GM20000 (cell line): ENCODE results near the gene NAA60.
"Not testable (repeated sequence)": the region's sequence is repeated elsewhere in the genome, so short reads cannot be mapped to it uniquely, and the experiment has no call there.

Experiments used
- DNase-seq: peaks from one replicate; pipeline ENCODE4 v3.0.0; 2012; ENCODE audit warnings: low spot score
- CTCF ChIP-seq: IDR thresholded peaks from 2 replicates; pipeline ENCODE4 v1.5.1; 2012; ENCODE audit warnings: mild to moderate bottlenecking, control low read depth; ENCODE audit errors: extremely low read depth, missing control alignments

NAA60 gene

GRCh38 chr16:3495176-3495575 is 51.7 kb downstream of the NAA60 start, which contains the start of gene C16orf90:
Gene C16orf90, minus strand, starts transcription at chr16:3495489. Its CDS starts 68 bp downstream, at chr16:3495421.
- no peak for TF ChIP-seq CTCF
- DNase-seq: no peak

DNA sequence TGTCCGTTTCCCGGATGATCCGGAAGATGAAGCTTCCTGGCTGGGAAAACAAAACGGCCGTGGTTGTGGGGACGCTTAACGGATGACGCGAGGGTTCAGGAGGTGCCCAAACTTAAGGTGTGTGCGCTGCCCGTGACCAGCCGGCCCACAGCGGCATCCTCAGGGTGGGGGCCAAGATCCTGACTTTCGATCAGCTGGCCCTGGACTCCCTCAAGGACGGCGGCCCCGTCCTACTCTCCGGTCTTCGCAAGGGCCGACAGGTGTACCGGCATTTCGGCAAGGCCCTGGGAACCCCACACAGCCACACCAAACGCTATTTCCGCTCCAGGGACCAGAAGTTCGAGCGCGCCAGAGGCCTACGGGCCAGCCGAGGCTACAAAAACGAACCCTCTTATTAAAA is 52.9 kb downstream of the NAA60 start:
- no peak for TF ChIP-seq CTCF
- DNase-seq: no peak

DNA sequence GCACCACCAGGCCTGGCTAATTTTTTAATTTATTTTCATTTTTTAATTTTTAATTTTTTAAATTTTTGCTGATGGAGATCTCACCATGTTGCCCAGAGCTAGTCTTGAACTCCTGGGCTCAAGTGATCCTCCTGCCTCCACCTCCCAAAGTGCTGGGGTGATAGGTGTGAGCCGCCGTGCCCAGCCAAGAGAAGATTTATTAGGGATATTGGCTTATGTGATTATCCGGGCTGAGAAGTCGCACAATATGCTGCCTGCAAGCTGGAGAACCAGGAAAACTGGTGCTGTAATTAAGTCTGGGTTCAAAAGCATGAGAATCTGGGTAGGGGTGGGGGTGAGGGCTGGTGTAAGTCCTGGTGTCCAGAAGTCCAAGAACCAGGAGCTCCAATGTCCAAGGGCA is 54.3 kb downstream of the NAA60 start:
- no peak for TF ChIP-seq CTCF
- DNase-seq: no peak

GRCh38 chr16:3498988-3499387 is 55.5 kb downstream of the NAA60 start:
- no peak for TF ChIP-seq CTCF

DNA sequence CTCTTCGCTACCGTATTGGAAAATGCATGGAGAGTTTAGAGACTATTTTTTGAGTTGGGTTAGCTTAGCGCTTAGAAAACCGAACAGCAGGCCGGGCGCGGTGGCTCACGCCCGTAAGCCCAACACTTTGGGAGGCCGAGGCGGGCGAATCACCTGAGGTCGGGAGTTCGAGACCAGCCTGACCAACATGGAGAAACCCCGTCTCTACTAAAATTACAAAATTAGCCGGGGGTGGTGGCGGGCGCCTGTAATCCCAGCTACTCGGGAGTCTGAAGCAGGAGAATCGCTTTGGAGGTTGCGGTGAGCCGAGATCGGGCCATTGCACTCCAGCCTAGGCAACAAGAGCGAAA is 57.9 kb downstream of the NAA60 start:
- not testable (repeated sequence) for DNase-seq

More at GRCh38 chr16:3498988-3499387, 55.5 kb downstream of the NAA60 start:
- DNase-seq: no peak

DNA sequence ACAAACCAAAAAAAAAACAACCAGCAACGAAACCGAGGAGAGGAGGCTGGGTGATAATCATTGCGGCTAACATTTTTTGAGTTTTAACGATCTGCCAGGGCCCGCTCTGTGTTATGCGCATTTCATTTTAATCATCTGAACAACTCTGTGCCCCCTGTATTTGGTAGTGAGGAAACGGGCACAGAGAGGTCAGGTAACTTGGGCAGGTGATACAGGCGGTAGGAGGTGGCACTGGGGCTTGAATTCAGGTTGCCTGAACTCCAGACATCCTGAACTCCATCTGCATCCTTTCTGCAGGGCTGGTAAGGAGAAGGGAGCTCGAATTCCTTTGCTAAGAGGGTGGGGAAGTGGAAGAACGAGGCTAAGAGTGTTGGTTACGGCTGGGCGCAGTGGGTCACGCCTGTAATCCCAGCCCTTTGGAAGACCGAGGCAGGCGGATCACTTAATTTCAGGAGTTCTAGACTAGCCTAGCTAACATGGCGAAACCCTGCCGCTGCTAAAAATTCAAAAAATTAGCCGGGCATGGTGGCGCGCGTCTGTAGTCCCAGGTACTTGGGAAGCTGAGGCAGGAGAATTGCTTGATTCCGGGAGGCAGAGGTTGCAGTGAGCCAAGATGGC is 58.4 kb downstream of the NAA60 start:
- TF ChIP-seq CTCF: no peak
- DNase-seq: no peak

- no peak for TF ChIP-seq CTCF
- peak; percentile 23 for DNase-seq
Observed at GRCh38 chr16:3503523-3503922, 60.0 kb downstream of the NAA60 start.

DNA sequence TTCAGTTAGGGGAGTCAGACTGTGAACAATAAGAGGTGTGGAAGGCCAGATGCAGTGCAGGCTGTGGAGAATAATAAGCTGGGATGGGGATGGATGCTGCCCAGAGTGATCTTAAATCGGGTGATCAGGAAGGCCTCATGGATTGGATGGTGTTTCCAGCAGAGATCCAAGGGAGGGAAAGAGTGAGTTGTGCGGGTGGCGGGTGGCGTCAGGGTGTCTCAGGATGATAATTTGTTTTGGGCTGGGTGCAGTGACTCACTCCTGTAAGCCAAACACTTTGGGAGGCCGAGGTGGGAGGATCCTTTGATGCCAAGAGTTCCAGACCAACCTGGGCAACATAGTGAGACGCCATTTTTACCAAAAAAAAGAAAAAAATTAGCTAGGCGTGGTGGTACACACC is 65.3 kb downstream of the NAA60 start:
- DNase-seq: no peak
- no peak for TF ChIP-seq CTCF
